Ovary (tissue), 3 donors: Measurements from ENCODE around the gene NKX2-2.

Experiments used
- EP300 ChIP-seq: sonication (generic); formaldehyde crosslinking; IDR thresholded peaks from one replicate; pipeline ENCODE4 v1.6.1; 2017; ENCODE audit warnings: antibody characterized with exemption
- POLR2A ChIP-seq: fragments of 450-650 bp; IDR thresholded peaks from one replicate; pipeline ENCODE4 v1.6.1; 2017; ENCODE audit warnings: antibody characterized with exemption, mild to moderate bottlenecking, moderate library complexity
- TF ChIP-seq, protein P1 (sequence below), 3 donors: fragments of 450-650 bp in 2 of 3; fragments of 200-600 bp in 1 of 3; IDR thresholded peaks; one replicate each; pipeline versions ENCODE4 v1.5.1 to v1.8.0; 2016 to 2022; ENCODE audit warnings: antibody characterized with exemption in 3 of 3, mild to moderate bottlenecking in 1 of 3
- donor health status: DM: no; HTN: no; CAD: no.

DNA sequence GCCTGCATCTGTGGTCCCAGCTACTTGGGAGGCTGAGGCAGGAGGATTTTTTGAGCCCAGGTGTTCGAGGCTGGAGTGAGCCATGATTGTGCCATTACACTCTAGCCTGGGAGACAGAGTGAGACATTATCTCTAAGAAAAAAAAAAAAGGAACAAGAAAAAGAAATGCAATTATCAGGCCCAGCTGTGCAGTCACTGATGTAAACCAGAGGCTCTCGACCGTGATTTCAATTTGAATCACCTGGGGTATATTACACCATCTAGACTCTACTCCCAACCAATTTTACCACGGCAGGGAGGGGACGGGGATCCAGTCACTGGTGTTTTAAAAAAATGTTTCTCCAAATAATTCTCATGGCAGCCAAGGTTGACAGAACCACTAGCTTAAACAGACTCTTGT lies 48.8 kb upstream of the NKX2-2 start:
- TF ChIP-seq, protein P1, sequence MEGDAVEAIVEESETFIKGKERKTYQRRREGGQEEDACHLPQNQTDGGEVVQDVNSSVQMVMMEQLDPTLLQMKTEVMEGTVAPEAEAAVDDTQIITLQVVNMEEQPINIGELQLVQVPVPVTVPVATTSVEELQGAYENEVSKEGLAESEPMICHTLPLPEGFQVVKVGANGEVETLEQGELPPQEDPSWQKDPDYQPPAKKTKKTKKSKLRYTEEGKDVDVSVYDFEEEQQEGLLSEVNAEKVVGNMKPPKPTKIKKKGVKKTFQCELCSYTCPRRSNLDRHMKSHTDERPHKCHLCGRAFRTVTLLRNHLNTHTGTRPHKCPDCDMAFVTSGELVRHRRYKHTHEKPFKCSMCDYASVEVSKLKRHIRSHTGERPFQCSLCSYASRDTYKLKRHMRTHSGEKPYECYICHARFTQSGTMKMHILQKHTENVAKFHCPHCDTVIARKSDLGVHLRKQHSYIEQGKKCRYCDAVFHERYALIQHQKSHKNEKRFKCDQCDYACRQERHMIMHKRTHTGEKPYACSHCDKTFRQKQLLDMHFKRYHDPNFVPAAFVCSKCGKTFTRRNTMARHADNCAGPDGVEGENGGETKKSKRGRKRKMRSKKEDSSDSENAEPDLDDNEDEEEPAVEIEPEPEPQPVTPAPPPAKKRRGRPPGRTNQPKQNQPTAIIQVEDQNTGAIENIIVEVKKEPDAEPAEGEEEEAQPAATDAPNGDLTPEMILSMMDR (IDR thresholded peaks at IDR 0.05) = no peak
- TF ChIP-seq POLR2A (no peak), EP300 (no peak)
